Spleen (tissue), 7 donors: ENCODE measurements around the gene ZNF385D.

Experiments used
- CTCF ChIP-seq, 11 experiments: fragments of 200-600 bp in 7 of 11; fragments of 450-650 bp in 4 of 11; sonication (generic) in 4 of 11; IDR thresholded peaks in 8 of 11; conservative IDR thresholded peaks in 3 of 11; 1 replicate in 7 of 11; 2 replicates in 4 of 11; pipeline versions ENCODE4 v1.4.0 to v1.8.0; 2016 to 2021; ENCODE audit warnings: antibody characterized with exemption in 11 of 11, inconsistent platforms in 4 of 11, mild to moderate bottlenecking in 1 of 11
- POLR2AphosphoS5 ChIP-seq, 3 donors: sonication (generic); formaldehyde crosslinking; IDR thresholded peaks; one replicate each; pipeline ENCODE4 v1.5.1; 2017; ENCODE audit warnings: antibody characterized with exemption in 3 of 3
- donor health status: DM: no; HTN: no; CAD: no; lungs with moderate emphysema.
- donor health status: DM: no; HTN: no; CAD: no.
- donor health status: DM: no; HTN: no; CAD: no.

- TF ChIP-seq CTCF (IDR thresholded peaks at IDR 0.05 in 8 of 11, conservative IDR thresholded peaks at IDR 0.05 in 3 of 11) (no peak), POLR2AphosphoS5 (IDR thresholded peaks at IDR 0.05) (no peak)
Observed at GRCh38 chr3:21794291-21794690, 43.3 kb upstream of the ZNF385D start.
